GM12873 (cell line): ENCODE data around the gene TCEANC.
A peak's percentile ranks its signal among the peaks of the same experiment; 100 is the strongest.

Experiments
- TF ChIP-seq, protein P1 (sequence below): IDR thresholded peaks from 2 replicates; pipeline ENCODE4 v1.5.1; 2012; ENCODE audit warnings: low read depth, mild to moderate bottlenecking, moderate library complexity, low read length, control low read depth; ENCODE audit not compliant: insufficient read depth; ENCODE audit errors: missing control alignments

Gene TCEANC

DNA sequence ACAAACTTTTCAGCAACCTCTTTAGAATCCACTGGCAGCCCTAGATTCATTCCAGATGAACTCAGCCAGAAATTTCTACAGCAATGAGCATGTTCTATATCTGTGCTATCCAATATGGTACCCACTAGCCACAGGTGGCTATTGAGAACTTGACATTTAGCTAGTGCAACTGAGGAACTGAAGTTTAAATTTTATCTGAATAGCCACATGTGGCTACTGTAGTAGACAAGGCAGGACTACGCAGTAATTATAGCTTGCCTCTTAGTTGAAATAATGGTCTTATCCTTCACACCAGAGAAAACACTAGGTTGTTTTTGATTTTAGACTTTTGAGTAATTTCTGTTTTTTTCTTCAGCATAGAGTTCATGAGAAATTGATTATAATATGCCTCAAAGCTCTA lies 2.6 kb upstream of the TCEANC start:
- TF ChIP-seq, protein P1, sequence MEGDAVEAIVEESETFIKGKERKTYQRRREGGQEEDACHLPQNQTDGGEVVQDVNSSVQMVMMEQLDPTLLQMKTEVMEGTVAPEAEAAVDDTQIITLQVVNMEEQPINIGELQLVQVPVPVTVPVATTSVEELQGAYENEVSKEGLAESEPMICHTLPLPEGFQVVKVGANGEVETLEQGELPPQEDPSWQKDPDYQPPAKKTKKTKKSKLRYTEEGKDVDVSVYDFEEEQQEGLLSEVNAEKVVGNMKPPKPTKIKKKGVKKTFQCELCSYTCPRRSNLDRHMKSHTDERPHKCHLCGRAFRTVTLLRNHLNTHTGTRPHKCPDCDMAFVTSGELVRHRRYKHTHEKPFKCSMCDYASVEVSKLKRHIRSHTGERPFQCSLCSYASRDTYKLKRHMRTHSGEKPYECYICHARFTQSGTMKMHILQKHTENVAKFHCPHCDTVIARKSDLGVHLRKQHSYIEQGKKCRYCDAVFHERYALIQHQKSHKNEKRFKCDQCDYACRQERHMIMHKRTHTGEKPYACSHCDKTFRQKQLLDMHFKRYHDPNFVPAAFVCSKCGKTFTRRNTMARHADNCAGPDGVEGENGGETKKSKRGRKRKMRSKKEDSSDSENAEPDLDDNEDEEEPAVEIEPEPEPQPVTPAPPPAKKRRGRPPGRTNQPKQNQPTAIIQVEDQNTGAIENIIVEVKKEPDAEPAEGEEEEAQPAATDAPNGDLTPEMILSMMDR = no peak

DNA sequence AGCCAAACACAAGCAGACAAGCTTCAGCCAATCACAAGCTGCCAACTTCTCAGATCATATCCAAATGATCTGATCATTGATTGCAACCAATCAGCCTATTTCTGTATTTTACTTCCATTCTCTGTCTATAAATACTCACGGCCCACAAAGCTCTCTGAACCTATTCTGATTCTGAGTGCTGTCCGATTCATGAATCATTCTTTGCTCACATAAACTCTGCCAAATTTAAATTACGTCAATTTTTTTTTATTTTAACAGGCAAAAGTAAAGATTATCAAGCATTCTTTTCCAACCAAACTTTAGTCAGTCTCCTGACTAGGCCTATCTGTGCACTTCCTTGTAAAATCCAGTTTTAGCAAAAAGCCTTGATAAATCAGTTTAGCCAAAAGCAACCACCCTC lies 1.8 kb upstream of the TCEANC start:
- TF ChIP-seq, protein P1 = no peak

- TF ChIP-seq, protein P1 = no peak
Observed at GRCh38 chrX:13652287-13652793, 601 bp upstream of the TCEANC start.

DNA sequence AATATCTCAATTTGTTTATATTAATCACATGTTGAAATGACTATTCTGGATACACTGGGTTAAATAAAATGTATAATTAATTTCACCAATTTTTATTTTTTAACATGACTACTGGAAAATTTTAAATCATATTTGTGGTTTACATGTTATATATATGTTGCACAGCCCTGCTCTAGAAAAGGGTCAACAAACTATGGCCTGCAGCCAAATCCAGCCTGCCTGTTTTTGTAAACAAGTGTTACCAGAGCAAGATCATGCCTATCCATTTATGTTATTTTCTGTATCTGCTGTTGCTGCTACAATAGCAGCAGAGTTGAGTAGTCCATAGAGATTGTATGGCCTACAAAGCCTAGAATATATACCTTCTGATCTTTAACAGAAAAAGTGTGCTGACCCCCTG lies 1.2 kb downstream of the TCEANC start:
- TF ChIP-seq, protein P1 = no peak

DNA sequence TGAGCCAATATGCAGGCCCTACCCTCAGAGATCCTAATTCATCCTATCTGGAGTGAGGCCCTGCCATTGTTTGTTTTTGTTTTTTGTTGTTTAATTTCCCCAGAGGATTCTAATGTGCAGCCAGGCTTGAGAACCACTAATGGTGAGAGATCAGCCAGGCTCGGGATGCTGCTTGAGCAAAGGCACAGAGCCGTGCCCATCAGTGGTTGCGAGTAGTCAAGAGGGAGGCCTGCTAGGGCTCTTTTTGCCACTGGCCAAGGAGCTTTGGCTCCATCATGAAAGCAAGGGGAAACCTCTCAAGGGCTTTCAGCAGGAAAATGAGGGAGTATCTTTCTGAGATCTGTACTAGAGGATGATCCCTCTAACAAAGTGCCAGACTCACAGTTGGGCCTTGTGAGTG lies 2.7 kb downstream of the TCEANC start:
- TF ChIP-seq, protein P1 = no peak

GRCh38 chrX:13658602-13659001 lies 5.7 kb downstream of the TCEANC start:
- TF ChIP-seq, protein P1 = peak; percentile 58

DNA sequence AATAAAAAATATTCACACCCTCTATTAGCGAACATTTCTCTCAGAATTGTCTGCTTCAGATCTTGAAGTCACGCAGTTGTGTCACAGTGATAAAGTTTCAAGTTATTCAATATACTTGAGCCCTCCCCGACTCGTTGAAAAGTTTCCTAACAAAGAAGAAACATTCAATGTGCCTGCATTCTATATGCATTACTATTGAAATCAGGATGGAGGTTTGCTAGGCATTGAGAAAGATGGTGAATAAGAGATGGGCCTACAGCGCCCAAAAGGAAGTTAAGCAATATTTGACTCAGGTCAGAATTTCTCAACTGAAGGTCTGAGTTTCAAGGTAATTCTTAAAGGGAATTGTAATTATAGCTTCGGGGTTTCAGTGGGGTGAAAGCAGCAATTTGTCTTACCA lies 6.1 kb downstream of the TCEANC start:
- TF ChIP-seq, protein P1 = no peak
